ENCODE data around the gene RNF111. TPM values are rescaled to one million over a fixed set of nuclear protein-coding genes. Genes with fewer than 3 reads are reported as not detected.
"Not testable (repeated sequence)": the region's sequence is repeated elsewhere in the genome, so short reads cannot be mapped to it uniquely, and the experiment has no call there.

The RNF111 gene
- total RNA-seq, 1 donor from 2014 or later = 15.4 TPM

- no peak for DNase-seq (ENCODE audit: low read depth in 2 of 2)
These were observed 12.2 kb downstream of the RNF111 start for GRCh38 chr15:58999694-59000093.

- DNase-seq (ENCODE audit: low read depth in 2 of 2) = not testable (repeated sequence)
These were observed 12.8 kb downstream of the RNF111 start for GRCh38 chr15:59000251-59000650.

GRCh38 chr15:59001946-59002345, 14.5 kb downstream of the RNF111 start:
- no peak for DNase-seq (ENCODE audit: low read depth in 2 of 2)

GRCh38 chr15:59002418-59002859, 15.0 kb downstream of the RNF111 start:
- DNase-seq (ENCODE audit: low read depth in 2 of 2) = no peak

GRCh38 chr15:59005579-59005978, 18.1 kb downstream of the RNF111 start:
- DNase-seq (ENCODE audit: low read depth in 2 of 2) = no peak

- no peak for DNase-seq (ENCODE audit: low read depth in 2 of 2)
These were observed 20.6 kb downstream of the RNF111 start for GRCh38 chr15:59008086-59008485.

- no peak for DNase-seq (ENCODE audit: low read depth in 2 of 2)
These were observed 23.9 kb downstream of the RNF111 start for GRCh38 chr15:59011262-59011952.

- DNase-seq (ENCODE audit: low read depth in 2 of 2) = no peak
These were observed 25.9 kb downstream of the RNF111 start for GRCh38 chr15:59013246-59013873.

- no peak for DNase-seq (ENCODE audit: low read depth in 2 of 2)
These were observed 26.6 kb downstream of the RNF111 start for GRCh38 chr15:59014068-59014467.

GRCh38 chr15:59017449-59017848, 30.0 kb downstream of the RNF111 start:
- no peak for DNase-seq (ENCODE audit: low read depth in 2 of 2)

GRCh38 chr15:59018833-59019232, 31.4 kb downstream of the RNF111 start:
- no peak for DNase-seq (ENCODE audit: low read depth in 2 of 2)

GRCh38 chr15:59020322-59020721, 32.9 kb downstream of the RNF111 start:
- no peak for DNase-seq (ENCODE audit: low read depth in 2 of 2)

GRCh38 chr15:59022188-59022587, 34.7 kb downstream of the RNF111 start:
- no peak for DNase-seq (ENCODE audit: low read depth in 2 of 2)

- no peak for DNase-seq (ENCODE audit: low read depth in 2 of 2)
These were observed 38.7 kb downstream of the RNF111 start for GRCh38 chr15:59026207-59026606.

GRCh38 chr15:59028387-59028955, 41.0 kb downstream of the RNF111 start:
- no peak for DNase-seq (ENCODE audit: low read depth in 2 of 2)

- no peak for DNase-seq (ENCODE audit: low read depth in 2 of 2)
These were observed 42.1 kb downstream of the RNF111 start for GRCh38 chr15:59029554-59029953.

GRCh38 chr15:59035201-59035600, 47.7 kb downstream of the RNF111 start:
- DNase-seq (ENCODE audit: low read depth in 2 of 2) = no peak

- no peak for DNase-seq (ENCODE audit: low read depth in 2 of 2)
These were observed 51.8 kb downstream of the RNF111 start for GRCh38 chr15:59039225-59039624.

- no peak for DNase-seq (ENCODE audit: low read depth in 2 of 2)
These were observed 54.6 kb downstream of the RNF111 start for GRCh38 chr15:59042041-59042440.

GRCh38 chr15:59048897-59049296, 61.4 kb downstream of the RNF111 start:
- DNase-seq (ENCODE audit: low read depth in 2 of 2) = no peak

- no peak for DNase-seq (ENCODE audit: low read depth in 2 of 2)
These were observed 64.7 kb downstream of the RNF111 start for GRCh38 chr15:59051873-59052861.
